Activated gamma-delta T cell (primary cell): Measurements from ENCODE around the gene TFPI.
"Not testable (repeated sequence)": the region's sequence is repeated elsewhere in the genome, so short reads cannot be mapped to it uniquely, and the experiment has no call there.

Experiments
- DNase-seq: peaks from one replicate; lab custom pipeline; 2025; lab: John Stamatoyannopoulos, UW
- total RNA-seq, 2 donors: gene quantifications; one replicate each; lab custom pipeline; 2026; lab: John Stamatoyannopoulos, UW

The TFPI gene
- total RNA-seq, result 3.2 to 21.1 reads per million in 2 donors

DNA sequence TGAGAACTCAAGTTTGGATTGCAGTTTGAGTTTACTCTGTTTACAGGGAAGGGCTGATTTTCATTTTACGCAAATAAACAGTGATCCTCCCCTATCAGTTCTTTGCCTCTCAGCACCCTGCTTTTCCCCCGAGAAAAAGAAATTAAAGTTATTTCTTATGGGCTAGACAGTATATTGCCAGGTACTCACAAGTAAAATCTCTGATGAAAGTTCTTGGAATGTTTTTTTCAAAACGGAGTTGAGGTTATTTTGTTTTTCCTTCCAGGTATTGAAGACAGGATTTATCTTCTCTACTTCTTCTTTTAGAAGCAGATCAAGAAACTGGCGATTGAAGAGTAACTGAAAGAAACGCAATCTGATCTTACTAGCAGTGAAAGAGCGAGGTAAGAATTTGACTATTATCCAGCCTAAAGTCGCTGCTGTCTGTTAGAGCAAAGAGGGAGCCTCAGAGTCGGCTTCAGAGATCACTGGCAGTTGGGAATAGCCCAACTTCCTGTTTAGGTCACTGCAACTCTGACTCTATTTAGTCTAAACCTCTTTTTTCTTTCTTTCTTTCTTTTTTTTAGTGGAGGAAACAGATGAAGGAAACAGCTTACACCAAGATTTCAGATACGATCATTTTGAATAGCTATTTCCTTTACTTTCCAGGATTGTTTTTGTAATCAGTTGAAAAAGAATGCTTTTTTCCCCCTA, at the start of gene TFPI:
TFPI (minus strand) TSS at position 425 of the 693 bp plus-strand sequence. CDS start 50,667 bp downstream, outside the sequence.
- DNase-seq, result no peak

DNA sequence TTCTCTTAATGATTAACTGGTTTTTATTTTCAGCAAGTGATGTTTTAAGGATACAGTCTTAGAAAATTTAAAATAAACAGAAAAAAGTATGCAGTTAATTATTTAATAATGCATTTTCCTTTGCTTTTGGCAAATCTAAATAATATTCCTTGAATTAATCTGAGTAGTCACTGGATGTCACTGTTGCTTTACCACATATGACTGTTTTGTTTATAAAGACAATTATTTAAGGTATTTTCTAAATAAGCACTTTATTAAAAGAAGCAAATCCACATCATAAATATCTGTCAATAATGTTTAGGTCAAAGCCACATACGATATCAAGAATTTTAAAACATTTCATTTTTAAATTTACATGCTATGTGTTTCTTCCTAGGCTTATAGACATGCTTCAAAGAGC, 40.6 kb upstream of the TFPI start:
- no peak for DNase-seq

DNA sequence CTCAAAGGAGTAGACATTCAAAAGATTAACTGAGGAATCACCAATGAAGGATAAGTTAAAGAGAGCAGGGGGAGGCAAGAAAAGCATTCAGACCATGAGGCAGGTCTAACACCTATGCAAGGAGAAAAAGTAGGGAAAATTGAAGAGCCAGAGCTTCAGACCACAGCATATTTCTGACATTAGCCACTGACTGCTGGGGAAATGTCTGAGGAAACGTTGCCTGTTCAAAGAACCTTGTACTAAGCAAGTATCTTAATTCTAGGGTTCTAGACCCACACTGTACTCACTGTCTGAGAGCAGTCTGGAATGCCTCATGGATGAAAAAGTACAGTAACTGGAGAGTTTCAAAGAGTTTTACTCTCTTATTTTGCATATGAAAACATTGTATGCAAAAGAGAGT, 39.5 kb upstream of the TFPI start:
- DNase-seq, result no peak

DNA sequence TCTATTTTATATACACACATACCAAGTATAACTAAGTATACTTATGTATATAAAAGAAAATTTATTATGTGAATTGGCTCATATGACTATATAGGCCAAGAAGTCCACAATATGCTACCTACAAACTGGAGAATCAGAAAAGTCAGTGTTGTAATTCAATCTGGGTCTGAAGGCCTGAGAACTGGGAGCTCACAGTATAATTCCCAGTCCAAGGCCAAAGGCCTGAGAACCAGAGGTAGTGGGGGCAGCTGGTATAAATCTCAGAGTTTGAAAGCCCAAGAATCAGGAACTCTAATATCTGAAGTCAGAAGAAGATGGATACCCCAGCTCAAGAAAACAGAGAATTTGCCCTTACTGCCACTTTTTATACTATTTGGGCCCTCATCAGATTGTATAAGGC, 38.9 kb upstream of the TFPI start:
- no peak for DNase-seq

DNA sequence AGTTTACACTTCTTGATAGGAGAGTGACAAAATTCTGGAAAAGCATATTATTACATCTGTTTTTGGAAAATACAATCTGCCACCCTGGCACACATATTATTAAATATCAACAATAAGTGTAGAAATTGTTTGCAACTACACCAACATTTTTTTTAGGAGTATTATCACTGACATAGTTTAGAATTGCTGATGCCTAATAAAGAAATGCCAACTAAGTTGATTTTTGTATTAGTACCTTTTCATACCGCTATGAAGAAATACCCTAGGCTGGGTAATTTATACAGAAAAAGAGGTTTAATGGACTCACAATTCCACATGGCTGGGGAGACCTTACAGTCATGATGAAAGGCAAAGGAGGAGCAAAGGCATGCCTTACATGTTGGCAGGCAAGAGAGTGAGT, 35.9 kb upstream of the TFPI start:
- no peak for DNase-seq

DNA sequence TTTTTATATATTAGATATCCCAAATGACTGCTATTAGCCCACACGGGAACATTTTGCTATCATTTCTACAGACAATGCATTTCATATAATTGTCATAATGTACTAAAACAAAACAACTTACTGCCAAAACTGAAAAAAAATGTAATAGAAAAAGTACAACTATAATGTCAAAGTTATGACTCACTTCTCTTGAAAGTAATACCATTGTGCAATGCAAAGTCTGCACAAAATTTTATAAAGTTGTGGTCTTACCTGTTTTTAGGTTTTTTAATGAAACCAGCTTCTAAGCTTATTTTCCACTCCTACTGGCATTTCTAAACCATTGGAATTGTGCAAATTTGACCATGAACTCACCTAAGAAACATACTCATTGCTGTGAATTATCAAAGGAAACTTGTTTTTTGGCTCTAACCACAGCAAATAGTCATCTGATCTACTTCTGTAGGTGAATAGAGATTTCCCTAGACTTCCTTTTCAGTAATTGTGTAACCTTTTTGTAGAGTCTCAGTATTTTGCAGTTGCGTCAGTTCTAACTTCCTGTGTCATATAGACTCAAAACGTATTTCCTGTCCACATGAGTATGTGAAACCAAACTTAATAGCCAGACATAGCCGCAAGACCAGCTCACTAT, 31.9 kb upstream of the TFPI start:
- DNase-seq, result no peak

DNA sequence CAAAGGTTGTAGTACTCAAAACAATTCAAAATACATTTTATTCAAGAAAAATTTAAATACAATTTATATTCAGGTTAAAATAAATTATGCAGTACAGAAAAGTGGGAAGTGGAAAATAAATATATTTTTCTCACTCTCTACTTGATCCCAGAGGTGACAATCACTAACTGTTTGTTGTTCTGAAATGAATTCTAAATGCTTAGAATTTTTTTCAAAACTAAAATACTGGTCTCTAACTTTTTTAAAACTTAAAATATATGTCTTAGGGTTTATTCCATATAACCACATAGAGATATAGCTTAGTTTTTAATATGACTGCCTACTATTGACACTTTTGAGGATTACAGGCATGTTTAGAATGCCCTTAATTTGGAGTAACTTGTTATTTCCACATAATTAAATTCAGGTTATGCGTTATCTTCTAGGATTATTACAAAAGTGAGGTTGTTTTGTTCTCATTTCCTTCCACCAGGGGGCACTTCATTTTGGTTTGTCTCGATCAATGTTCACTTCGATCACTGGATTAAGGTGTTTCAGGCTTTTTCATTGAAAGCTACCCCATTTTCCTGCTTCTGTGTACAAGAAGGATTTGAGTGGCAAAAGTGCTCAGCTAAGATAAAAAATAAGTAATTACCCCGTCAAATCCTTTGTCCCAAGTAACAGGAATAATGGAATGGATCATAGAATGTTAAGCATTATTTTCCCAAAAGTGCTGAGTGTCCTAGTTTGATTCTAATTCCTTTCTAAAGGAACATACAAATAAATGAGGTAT, 27.1 kb upstream of the TFPI start:
- no peak for DNase-seq

DNA sequence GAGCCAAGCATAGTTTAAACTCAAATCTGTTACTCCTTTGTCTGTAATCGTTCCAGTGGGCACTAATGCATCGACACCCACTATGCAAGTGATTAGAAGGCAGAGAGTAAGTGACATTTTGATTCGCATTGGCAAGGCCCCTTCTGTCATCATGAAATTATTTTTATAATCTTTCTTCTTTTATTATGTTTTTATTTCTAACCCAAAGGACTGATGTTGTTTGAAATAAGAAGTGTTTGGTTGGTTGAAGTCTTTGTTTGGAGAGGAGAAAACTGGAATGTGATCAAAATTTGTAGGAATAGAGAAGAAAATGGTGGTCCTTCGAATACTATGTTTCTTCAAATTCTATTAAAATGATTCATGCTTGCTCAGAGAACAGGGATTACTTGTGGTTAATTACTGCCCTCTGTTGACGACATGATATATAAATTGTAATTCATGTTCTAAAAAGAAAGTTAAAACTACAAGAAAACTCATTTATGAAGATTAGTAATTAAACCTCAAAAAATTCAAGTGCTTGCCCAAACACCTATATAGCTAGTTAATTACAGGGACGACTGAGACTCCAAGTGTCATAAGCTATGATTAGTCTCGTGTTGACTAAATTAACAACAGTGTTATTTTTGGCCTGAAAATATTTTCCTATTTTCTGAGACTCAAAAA, 26.4 kb upstream of the TFPI start:
- no peak for DNase-seq

DNA sequence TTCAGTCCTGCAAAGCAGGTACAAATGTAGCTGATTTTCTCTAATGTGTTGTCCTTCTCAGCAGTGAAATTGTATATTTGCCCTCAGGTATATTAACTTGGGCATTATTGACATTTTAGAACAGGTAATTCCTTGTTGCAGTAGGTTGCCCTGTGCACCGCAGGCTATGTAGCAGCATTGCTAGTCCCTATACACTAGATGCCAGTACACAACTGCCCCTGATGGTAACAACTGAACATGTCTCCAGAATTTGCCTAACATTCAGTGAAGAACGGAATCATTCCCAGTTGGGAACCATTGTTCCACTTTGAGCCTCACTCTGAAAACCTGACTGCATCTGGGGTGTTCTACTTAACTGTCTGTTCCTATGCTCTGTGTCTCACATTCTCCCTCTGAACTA, 23.1 kb upstream of the TFPI start:
- DNase-seq, result no peak

DNA sequence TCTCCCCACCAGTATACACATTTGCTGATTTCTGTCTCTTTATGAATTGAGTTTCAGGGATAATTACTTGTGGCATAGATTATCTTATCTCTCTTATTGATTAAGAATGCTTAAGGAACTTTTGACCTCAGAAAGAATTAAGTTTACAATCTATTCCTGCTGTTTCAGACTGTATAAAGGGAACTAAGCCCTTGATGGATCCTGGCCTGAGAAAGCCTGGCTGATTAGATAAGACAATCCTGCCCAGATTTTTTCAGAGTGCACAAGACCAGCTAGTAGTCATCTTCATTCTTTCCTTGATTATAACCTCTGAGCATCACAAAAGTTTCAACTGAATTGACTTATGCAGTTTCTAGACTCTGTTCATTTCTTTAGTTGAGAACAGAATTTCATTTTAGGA, 22.7 kb upstream of the TFPI start:
- DNase-seq, result no peak

DNA sequence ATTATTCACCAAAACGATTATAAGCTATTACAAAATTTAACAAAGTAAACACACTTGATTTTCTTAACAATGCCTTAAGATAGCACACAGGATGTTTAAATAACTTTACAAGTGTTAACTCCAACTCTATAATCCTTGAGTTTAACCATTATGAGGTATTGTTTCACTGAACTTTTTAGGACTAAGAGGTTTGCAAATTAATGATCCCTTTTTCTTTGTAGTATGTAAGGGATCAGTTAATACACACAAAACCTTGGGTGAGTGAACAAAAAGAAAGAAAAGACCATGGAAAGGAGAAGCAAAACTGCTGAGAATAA, 21.5 kb upstream of the TFPI start:
- DNase-seq, result no peak

DNA sequence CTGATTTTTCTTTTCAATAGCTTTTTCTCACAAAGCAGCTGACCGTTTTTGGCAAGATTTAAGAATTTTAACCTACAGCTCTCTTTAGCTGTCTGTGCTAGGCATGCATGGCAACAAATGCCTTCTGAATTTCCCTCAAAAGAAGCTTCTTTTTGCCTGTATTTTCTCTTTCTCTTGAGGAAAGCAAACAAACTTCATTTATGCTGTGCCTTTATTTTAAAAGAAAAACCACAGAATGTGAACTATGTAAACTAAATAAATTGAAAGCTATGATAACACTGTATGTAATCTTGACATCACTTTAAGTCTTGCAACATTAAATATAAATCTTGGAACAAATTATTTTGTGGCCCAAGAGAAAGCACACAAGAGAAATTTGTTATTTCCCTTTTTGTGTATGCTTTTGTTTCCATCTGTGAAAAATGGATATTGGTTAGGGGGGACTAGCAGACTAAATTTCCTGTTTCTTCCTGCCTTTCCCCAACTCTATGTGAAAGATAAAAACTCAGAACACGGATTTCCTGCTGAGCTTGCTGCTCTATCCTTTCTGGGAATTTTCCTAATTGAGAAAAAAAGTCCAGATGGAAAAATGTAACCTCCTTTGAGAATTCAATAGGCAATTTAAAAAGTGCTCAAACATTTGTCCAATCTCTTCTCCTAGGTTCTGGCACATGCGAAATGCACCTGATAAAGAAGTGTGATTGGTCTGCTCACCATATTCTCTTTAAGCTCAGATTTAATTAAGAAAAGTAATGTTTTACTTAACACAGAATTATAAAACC, 20.9 kb upstream of the TFPI start:
- no peak for DNase-seq

DNA sequence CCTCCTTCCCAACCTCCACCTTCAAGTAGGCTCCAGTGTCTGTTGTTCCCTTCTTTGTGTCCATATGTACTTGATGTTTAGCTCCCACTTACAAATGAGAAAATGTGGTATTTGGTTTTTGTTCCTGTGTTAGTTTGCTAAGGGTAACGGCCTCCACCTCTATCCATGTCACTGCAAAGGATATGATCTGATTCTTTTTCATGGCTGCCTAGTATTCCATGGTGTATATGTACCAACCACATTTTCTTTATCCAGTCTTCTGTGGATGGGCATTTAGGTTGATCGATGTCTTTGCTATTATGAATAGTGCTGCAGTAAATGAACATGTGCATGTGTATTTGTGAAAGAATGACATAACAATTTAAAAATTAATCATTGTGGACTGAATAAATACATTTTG, 19.5 kb upstream of the TFPI start:
- no peak for DNase-seq

DNA sequence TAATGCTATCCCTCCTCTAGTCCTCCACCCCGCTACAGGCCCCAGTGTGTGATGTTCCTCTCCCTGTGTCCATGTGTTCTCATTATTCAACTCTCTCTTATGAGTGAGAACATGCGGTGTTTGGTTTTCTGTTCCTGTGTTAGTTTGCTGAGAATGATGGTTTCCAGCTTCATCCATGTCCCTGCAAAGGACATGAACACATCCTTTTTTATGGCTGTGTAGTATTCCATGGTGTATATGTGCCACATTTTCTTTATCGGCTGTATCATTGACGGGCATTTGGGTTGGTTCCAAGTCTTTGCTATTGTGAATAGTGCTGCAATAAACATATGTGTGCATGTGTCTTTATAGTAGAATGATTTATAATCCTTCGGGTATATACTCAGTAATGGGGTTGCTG, 17.8 kb upstream of the TFPI start:
- not testable (repeated sequence) for DNase-seq

DNA sequence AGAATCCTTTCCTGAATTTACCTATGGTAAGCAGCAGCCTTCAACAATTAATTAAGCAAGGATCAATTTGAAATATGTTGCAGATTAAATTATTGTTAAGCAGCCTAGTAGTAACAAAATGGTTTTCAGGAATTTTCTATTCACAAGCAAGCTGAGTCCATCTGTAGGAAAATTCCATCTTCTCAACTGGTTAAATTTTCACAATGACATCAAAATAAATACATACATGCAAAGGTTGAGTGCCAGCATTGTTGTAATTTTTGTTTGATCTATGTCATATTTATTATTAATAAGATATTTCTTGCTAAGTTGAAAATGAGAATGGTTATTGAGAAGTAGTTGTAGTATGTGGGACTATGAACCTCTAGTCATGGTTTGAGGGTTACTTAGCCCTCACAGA, 15.3 kb upstream of the TFPI start:
- no peak for DNase-seq

DNA sequence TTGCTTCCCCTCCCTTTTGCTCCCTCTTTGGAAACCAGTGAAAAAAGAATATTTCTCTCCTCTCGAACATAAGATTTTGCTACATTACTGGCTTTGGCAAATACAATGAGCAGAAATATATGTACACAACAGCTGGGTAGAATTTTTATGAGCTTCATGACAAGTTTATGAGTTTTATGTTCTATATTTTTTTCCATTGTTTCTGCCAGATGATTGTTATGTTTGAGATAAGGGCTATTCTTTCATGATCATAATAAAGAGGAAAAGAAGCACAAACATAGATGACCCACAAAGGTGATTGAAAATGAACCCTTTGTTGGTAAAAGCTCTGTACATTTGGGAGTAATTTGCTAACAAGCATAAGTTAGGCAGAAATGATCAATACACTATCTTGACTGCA, 14.8 kb upstream of the TFPI start:
- no peak for DNase-seq

DNA sequence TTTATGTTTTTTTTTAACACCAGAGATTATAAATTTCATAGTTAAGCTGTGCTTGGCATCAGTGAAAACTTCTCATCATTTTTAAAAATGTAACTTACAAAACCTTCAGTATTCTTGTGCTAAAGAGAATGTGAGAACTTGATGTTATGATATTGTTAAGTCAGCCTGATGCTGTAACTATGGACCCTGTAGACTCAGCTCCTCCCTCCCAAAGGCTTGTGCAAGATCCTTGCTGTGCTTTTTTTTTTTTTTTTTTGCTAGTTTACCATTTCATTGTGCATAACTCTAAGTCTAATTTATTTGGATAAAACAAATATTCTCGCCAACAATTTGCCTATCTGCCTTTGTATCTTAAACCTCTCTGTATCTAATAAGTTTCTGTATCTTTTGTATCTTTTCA, 12.9 kb upstream of the TFPI start:
- DNase-seq, result no peak

DNA sequence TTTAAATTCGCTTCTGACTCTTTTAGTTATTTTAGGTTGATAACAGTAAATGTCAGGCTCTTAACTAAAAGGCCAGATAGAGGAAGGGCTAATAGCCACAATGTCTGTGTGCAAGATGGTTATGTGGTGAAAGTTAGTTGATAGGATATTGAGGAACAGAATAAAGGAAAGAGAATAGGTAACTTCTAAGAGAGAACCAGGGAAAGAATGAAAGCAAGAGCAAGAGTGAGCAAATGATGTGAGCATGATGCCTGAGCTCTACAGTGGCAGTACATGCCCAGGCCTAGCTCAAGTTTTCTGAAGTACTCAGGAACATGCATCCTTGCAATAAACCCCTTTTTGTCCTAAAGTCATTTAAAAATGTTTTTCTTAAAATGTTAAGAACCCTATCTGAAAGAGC, 12.5 kb upstream of the TFPI start:
- DNase-seq, result no peak

DNA sequence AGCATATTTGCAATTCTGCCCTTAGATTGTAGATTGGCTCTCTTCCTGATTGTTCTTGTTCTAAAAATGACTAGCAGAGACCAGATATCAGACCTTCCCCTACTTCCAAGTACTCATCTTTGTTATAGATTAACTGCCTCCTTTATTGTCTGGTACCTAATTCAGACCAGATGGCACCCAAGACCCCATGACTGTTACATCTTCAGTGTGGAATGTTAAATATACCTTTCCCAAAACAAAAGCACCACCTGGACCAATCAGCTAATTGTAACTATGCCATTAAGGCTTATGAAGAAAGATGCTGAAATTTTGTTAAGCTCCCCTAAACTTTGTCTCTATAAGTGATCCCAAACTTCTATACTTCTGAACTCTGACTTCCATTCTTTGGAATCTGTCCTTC, 12.0 kb upstream of the TFPI start:
- no peak for DNase-seq

DNA sequence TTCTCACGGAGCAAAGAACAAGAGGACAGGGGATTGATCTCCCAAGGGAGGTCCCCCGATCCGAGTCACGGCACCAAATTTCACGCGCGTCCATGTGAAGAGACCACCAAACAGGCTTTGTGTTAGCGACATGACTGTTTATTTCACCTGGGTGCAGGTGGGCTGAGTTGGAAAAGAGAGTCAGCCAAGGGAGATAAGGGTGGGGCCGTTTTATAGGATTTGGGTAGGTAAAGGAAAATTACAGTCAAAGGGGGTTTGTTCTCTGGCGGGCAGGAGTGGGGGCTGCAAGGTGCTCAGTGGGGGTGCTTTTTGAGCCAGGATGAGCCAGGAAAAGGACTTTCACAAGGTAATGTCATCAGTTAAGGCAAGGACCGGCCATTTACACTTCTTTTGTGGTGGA, 11.4 kb upstream of the TFPI start:
- not testable (repeated sequence) for DNase-seq

DNA sequence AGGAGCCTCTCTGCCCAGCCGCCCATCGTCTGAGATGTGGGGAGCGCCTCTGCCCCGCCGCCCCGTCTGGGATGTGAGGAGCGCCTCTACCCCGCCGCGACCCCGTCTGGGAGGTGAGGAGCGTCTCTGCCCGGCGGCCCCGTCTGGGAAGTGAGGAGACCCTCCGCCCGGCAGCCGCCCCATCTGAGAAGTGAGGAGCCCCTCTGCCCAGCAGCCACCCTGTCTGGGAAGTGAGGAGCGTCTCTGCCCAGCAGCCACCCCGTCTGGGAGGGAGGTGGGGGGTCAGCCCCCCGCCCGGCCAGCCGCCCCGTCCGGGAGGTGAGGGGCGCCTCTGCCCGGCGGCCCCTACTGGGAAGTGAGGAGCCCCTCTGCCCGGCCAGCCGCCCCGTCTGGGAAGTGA, 2.3 kb upstream of the TFPI start:
- not testable (repeated sequence) for DNase-seq

DNA sequence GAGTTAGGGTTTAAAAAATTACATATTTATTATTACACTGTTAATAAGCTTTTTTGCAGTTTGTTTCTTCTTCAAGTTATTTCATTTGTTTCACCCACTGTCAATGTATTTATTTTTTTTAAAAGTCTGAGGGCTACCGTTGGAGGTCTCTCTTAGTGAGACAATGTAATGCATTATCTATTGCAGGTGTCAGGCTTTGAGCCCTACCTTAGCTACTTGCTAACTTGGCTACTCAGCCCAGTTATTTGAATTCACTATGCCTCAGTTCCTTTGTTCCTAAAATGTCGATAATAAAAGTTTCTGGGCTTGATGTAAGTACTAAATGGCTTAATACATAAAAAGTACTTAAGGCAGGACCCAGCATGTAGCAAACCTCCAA, 458 bp upstream of the TFPI start:
- no peak for DNase-seq
